NCI-H1694 (cell line): ENCODE results near the gene NSMF.

ENCODE experiments used
- DNase-seq: peaks from one replicate; lab custom pipeline; 2025; lab: John Stamatoyannopoulos, UW

NSMF gene

GRCh38 chr9:137432687-137433348 is 26.3 kb downstream of the NSMF start:
- no peak for DNase-seq

- DNase-seq: no peak
These were observed 27.7 kb downstream of the NSMF start for GRCh38 chr9:137431416-137431931.

GRCh38 chr9:137430723-137431415 is 28.3 kb downstream of the NSMF start:
- DNase-seq: no peak

GRCh38 chr9:137429974-137430722 is 29.0 kb downstream of the NSMF start:
- DNase-seq: no peak

GRCh38 chr9:137429546-137429890 is 29.6 kb downstream of the NSMF start:
- no peak for DNase-seq

GRCh38 chr9:137428841-137429545 is 30.1 kb downstream of the NSMF start:
- no peak for DNase-seq

- no peak for DNase-seq
These were observed 30.9 kb downstream of the NSMF start for GRCh38 chr9:137428311-137428630.

GRCh38 chr9:137427454-137428310 is 31.5 kb downstream of the NSMF start:
- no peak for DNase-seq

- no peak for DNase-seq
These were observed 33.0 kb downstream of the NSMF start for GRCh38 chr9:137426018-137426681.

- DNase-seq: no peak
These were observed 35.4 kb downstream of the NSMF start for GRCh38 chr9:137423514-137424291.

- DNase-seq: peak; percentile 65
These were observed 36.3 kb downstream of the NSMF start, which contains the start of the genes EXD3 and NOXA1 for GRCh38 chr9:137422604-137423513. EXD3 (minus strand) TSS chr9:137423162; CDS start chr9:137395357, 27,805 bp downstream. NOXA1 (plus strand) TSS chr9:137423393; CDS start chr9:137423530, 137 bp downstream.

GRCh38 chr9:137421838-137422603 is 37.1 kb downstream of the NSMF start:
- DNase-seq: no peak

- DNase-seq: no peak
These were observed 41.7 kb downstream of the NSMF start for GRCh38 chr9:137417161-137418021.

GRCh38 chr9:137416563-137417151 is 42.5 kb downstream of the NSMF start:
- no peak for DNase-seq

- no peak for DNase-seq
These were observed 43.0 kb downstream of the NSMF start for GRCh38 chr9:137416006-137416562.

GRCh38 chr9:137415451-137415850 is 43.7 kb downstream of the NSMF start:
- DNase-seq: no peak
